ENCODE data around the gene VMA21. TPM values are rescaled to one million over a fixed set of nuclear protein-coding genes. Genes with fewer than 3 reads are reported as not detected.

VMA21 gene
- polyA plus RNA-seq, 1 experiment, result 27.1 TPM

GRCh38 chrX:151365579-151365978 is 31.4 kb upstream of the VMA21 start:
- DNase-seq (ENCODE audit: low read depth, low spot score), result no peak
- H3K27ac ChIP-seq (ENCODE audit: low read depth, low read length), result no peak overlapping the region
- POLR2A ChIA-PET, result no interaction called here
- H3K9me3 ChIP-seq (ENCODE audit: control insufficient read depth, insufficient read depth, low read length), result no peaks in the 10 kb centered on the region
- H3K4me3 ChIP-seq (ENCODE audit: low read depth, low read length), result no peak overlapping the region
- H3K27me3 ChIP-seq (ENCODE audit: control insufficient read depth, insufficient read depth, low read length), result no peaks in the 10 kb centered on the region
- TF ChIP-seq CTCF (IDR thresholded peaks at IDR 0.05; ENCODE audit: low read depth, low read length), result no peak
- CTCF ChIA-PET, result no interaction called here

- Histone ChIP-seq H3K27me3 (ENCODE audit: control insufficient read depth, insufficient read depth, low read length) (no peaks in the 10 kb centered on the region), H3K9me3 (ENCODE audit: control insufficient read depth, insufficient read depth, low read length) (no peaks in the 10 kb centered on the region), H3K4me3 (ENCODE audit: low read depth, low read length) (no peak overlapping the region), H3K27ac (ENCODE audit: low read depth, low read length) (no peak overlapping the region)
- no peak for DNase-seq (ENCODE audit: low read depth, low spot score)
- 0 out of 2 replicates have a peak, but pooled peaks have one; percentile 1 for TF ChIP-seq CTCF (IDR thresholded peaks at IDR 0.05; ENCODE audit: low read depth, low read length)
- ChIA-PET POLR2A (no interaction called here), CTCF (no interaction called here)
These were observed 26.1 kb upstream of the VMA21 start for GRCh38 chrX:151370906-151371305.

- CTCF ChIA-PET, result no interaction called here
- Histone ChIP-seq H3K27ac (ENCODE audit: low read depth, low read length) (no peak overlapping the region), H3K27me3 (ENCODE audit: control insufficient read depth, insufficient read depth, low read length) (no peaks in the 10 kb centered on the region), H3K9me3 (ENCODE audit: control insufficient read depth, insufficient read depth, low read length) (no peaks in the 10 kb centered on the region), H3K4me3 (ENCODE audit: low read depth, low read length) (no peak overlapping the region)
- TF ChIP-seq CTCF (IDR thresholded peaks at IDR 0.05; ENCODE audit: low read depth, low read length), result no peak
- no peak for DNase-seq (ENCODE audit: low read depth, low spot score)
- POLR2A ChIA-PET, result no interaction called here
These were observed 12.2 kb upstream of the VMA21 start for GRCh38 chrX:151384807-151385206.

- DNase-seq (ENCODE audit: low read depth, low spot score), result no peak
These were observed 10.1 kb upstream of the VMA21 start for GRCh38 chrX:151386838-151387459.

More at GRCh38 chrX:151386838-151387459, 10.1 kb upstream of the VMA21 start:
- ChIA-PET CTCF (interaction anchor here (1.3 kb wide), 1 partner anchor 27 kb away, joined by 4 read pairs; no protein-coding TSS in a partner anchor), POLR2A (no interaction called here)
- Histone ChIP-seq H3K9me3 (ENCODE audit: control insufficient read depth, insufficient read depth, low read length) (no peaks in the 10 kb centered on the region; the same call in 1 of the 2 replicates), H3K27ac (ENCODE audit: low read depth, low read length) (no peak overlapping the region), H3K27me3 (ENCODE audit: control insufficient read depth, insufficient read depth, low read length) (no peaks in the 10 kb centered on the region), H3K4me3 (ENCODE audit: low read depth, low read length) (no peak overlapping the region)
- TF ChIP-seq CTCF (IDR thresholded peaks at IDR 0.05; ENCODE audit: low read depth, low read length), result no peak

All from AG04450 (cell line).